Liver (tissue), 9 donors: ENCODE measurements around the gene ARAP1. TPM values are rescaled to one million over a fixed set of nuclear protein-coding genes. Genes with fewer than 3 reads are reported as not detected.

ENCODE experiments used
- DNase-seq: peaks from one replicate; pipeline ENCODE4 v3.0.0-alpha.2; 2017; ENCODE audit warnings: low spot score
- H3K27ac ChIP-seq, 2 donors: one replicate each; pipeline ENCODE4 v1.7.0; 2013; ENCODE audit warnings: inconsistent platforms in 2 of 2, low read length in 2 of 2, control low read depth in 1 of 2, low read depth in 1 of 2, mild to moderate bottlenecking in 1 of 2
- H3K27me3 ChIP-seq, 4 donors: one replicate each; pipeline versions ENCODE4 v1.6.1 to v1.7.0; 2013; ENCODE audit warnings: low read length in 3 of 4, inconsistent platforms in 1 of 4, mild to moderate bottlenecking in 1 of 4, moderate library complexity in 1 of 4; ENCODE audit not compliant: control insufficient read depth in 4 of 4, insufficient read depth in 4 of 4
- H3K36me3 ChIP-seq, 4 donors: one replicate each; pipeline versions ENCODE4 v1.6.1 to v1.7.0; 2013; ENCODE audit warnings: low read length in 3 of 4, mild to moderate bottlenecking in 3 of 4, low read depth in 1 of 4, moderate library complexity in 1 of 4; ENCODE audit not compliant: control insufficient read depth in 4 of 4, insufficient read depth in 3 of 4
- H3K4me1 ChIP-seq, 4 donors: one replicate each; pipeline versions ENCODE4 v1.6.1 to v1.7.0; 2013; ENCODE audit warnings: low read length in 3 of 4, mild to moderate bottlenecking in 3 of 4, moderate library complexity in 1 of 4; ENCODE audit not compliant: control insufficient read depth in 4 of 4, insufficient read depth in 4 of 4
- H3K4me3 ChIP-seq, 3 donors: one replicate each; pipeline versions ENCODE4 v1.6.1 to v1.7.0; 2013; ENCODE audit warnings: low read length in 3 of 3, control low read depth in 1 of 3, low read depth in 1 of 3, mild to moderate bottlenecking in 1 of 3
- H3K9ac ChIP-seq, 2 donors: one replicate each; pipeline ENCODE4 v1.7.0; 2013; ENCODE audit warnings: low read length in 2 of 2, mild to moderate bottlenecking in 2 of 2, moderate library complexity in 2 of 2, control low read depth in 1 of 2, low read depth in 1 of 2
- H3K9me3 ChIP-seq, 4 donors: one replicate each; pipeline versions ENCODE4 v1.6.1 to v1.7.0; 2013; ENCODE audit warnings: low read length in 3 of 4; ENCODE audit not compliant: control insufficient read depth in 4 of 4
- ATF3 ChIP-seq: IDR thresholded peaks from 2 replicates; pipeline ENCODE4 v1.6.1; 2016; ENCODE audit warnings: antibody characterized with exemption
- CTCF ChIP-seq: fragments of 150-350 bp; IDR thresholded peaks from 2 replicates; pipeline ENCODE4 v1.5.1; 2017; ENCODE audit warnings: improper control_type of control experiment, low read depth, low read length; ENCODE audit not compliant: missing input control
- EGR1 ChIP-seq, 2 donors: IDR thresholded peaks; 2 replicates each; pipeline ENCODE4 v1.6.1; 2016 to 2018; ENCODE audit warnings: antibody characterized with exemption in 2 of 2, low read depth in 2 of 2
- FOXA1 ChIP-seq: IDR thresholded peaks from 2 replicates; pipeline ENCODE4 v1.6.1; 2016; ENCODE audit warnings: antibody characterized with exemption
- FOXA2 ChIP-seq: IDR thresholded peaks from 2 replicates; pipeline ENCODE4 v1.6.1; 2016; ENCODE audit warnings: antibody characterized with exemption
- GABPA ChIP-seq, 2 donors: IDR thresholded peaks in 1 of 2; conservative IDR thresholded peaks in 1 of 2; 2 replicates each; pipeline ENCODE4 v1.6.1; 2016; ENCODE audit warnings: antibody characterized with exemption in 2 of 2, mild to moderate bottlenecking in 1 of 2, moderate library complexity in 1 of 2
- HNF4A ChIP-seq, 2 donors: conservative IDR thresholded peaks; 2 replicates each; pipeline ENCODE4 v1.6.1; 2016; ENCODE audit warnings: antibody characterized with exemption in 2 of 2, mild to moderate bottlenecking in 2 of 2
- HNF4G ChIP-seq: IDR thresholded peaks from 2 replicates; pipeline ENCODE4 v1.6.1; 2016; ENCODE audit warnings: antibody characterized with exemption
- JUND ChIP-seq, 2 donors: IDR thresholded peaks; 2 replicates each; pipeline ENCODE4 v1.6.1; 2016; ENCODE audit warnings: antibody characterized with exemption in 2 of 2
- MAX ChIP-seq: IDR thresholded peaks from 2 replicates; pipeline ENCODE4 v1.6.1; 2016; ENCODE audit warnings: antibody characterized with exemption
- NR2F2 ChIP-seq: IDR thresholded peaks from 2 replicates; pipeline ENCODE4 v1.6.1; 2016; ENCODE audit warnings: antibody characterized with exemption
- RAD21 ChIP-seq, 2 donors: IDR thresholded peaks; 2 replicates each; pipeline ENCODE4 v1.6.1; 2016; ENCODE audit warnings: antibody characterized with exemption in 2 of 2, mild to moderate bottlenecking in 2 of 2
- REST ChIP-seq: IDR thresholded peaks from 2 replicates; pipeline ENCODE4 v1.6.1; 2016; ENCODE audit warnings: antibody characterized with exemption, mild to moderate bottlenecking
- RXRA ChIP-seq, 2 donors: IDR thresholded peaks; 2 replicates each; pipeline ENCODE4 v1.6.1; 2017 to 2018; ENCODE audit warnings: antibody characterized with exemption in 2 of 2, mild to moderate bottlenecking in 1 of 2
- SP1 ChIP-seq: IDR thresholded peaks from 2 replicates; pipeline ENCODE4 v1.6.1; 2018; ENCODE audit warnings: antibody characterized with exemption, mild to moderate bottlenecking
- TAF1 ChIP-seq: conservative IDR thresholded peaks from 2 replicates; pipeline ENCODE4 v1.6.1; 2016; ENCODE audit warnings: antibody characterized with exemption, mild to moderate bottlenecking
- YY1 ChIP-seq: IDR thresholded peaks from 2 replicates; pipeline ENCODE4 v1.6.1; 2016; ENCODE audit warnings: antibody characterized with exemption, mild to moderate bottlenecking
- ZBTB33 ChIP-seq: IDR thresholded peaks from 2 replicates; pipeline ENCODE4 v1.6.1; 2016; ENCODE audit warnings: antibody characterized with exemption
- WGBS: extraction: QIAGEN DNeasy Blood & Tissue Kit; methylation state at CpG from one replicate; pipeline ENCODE4 v1.1.7; 2013; 5-methylcytosine and 5-hydroxymethylcytosine counted together
- polyA plus RNA-seq, 2 donors: library from polyadenylated mRNA; stranded (reverse) in 1 of 2; unstranded in 1 of 2; fragments of 200-250 nt in 1 of 2; fragments of >200 nt in 1 of 2; fragmentation: Nextera tagmentation in 1 of 2; extraction: Ambion mirVana in 1 of 2; gene quantifications; one replicate each; pipeline versions ENCODE4 v1.2.1 to v1.2.3, GENCODE V29; 2013 to 2015
- total RNA-seq, 2 donors: library from RNA; depleted of rRNA; stranded (reverse); fragments of >200 nt; gene quantifications; one replicate each; pipeline ENCODE4 v1.2.3, GENCODE V29; 2014
- donor health status: healthy.
- donor health status: healthy.
- donor health status: healthy.
- donor health status: healthy.
- donor health status: healthy.

Gene ARAP1
- total and polyA plus RNA-seq, 4 donors, result 14.4 to 77.8 (median 43.5) TPM

- DNase-seq, result no peak
- Histone ChIP-seq H3K9me3 (no peaks in the 10 kb centered on the region), H3K9ac (no peak overlapping the region), H3K4me1 (no peaks in the 10 kb centered on the region), H3K36me3 (no peaks in the 10 kb centered on the region), H3K27ac (no peak overlapping the region), H3K4me3 (no peak overlapping the region), H3K27me3 (no peaks in the 10 kb centered on the region)
- 77% methylated on average over 6 of the region's 6 CpGs for WGBS
- no peak for TF ChIP-seq HNF4G
- TF ChIP-seq SP1, result no peak
- TF ChIP-seq HNF4A (conservative IDR thresholded peaks at IDR 0.05), result no peak
- TF ChIP-seq MAX, result no peak
Observed at GRCh38 chr11:72657411-72658100, 94.7 kb downstream of the ARAP1 start.

- Histone ChIP-seq H3K9ac (no peak overlapping the region), H3K9me3 (no peaks in the 10 kb centered on the region), H3K36me3 (no peaks in the 10 kb centered on the region), H3K4me1 (no peaks in the 10 kb centered on the region), H3K27ac (no peak overlapping the region), H3K27me3 (no peaks in the 10 kb centered on the region), H3K4me3 (no peak overlapping the region)
- WGBS, result 68% methylated on average over 11 of the region's 11 CpGs
- no peak for DNase-seq
- TF ChIP-seq CTCF (no peak), NR2F2 (no peak), FOXA1 (no peak), TAF1 (no peak), JUND (IDR thresholded peaks at IDR 0.05) (no peak), HNF4A (conservative IDR thresholded peaks at IDR 0.05) (no peak), HNF4G (no peak), FOXA2 (no peak), ZBTB33 (no peak), EGR1 (IDR thresholded peaks at IDR 0.05; ENCODE audit: low read depth in 2 of 2) (no peak), RXRA (IDR thresholded peaks at IDR 0.05) (no peak), ATF3 (no peak), REST (no peak), GABPA (IDR thresholded peaks at IDR 0.05 in 1 of 2, conservative IDR thresholded peaks at IDR 0.05 in 1 of 2) (no peak), RAD21 (IDR thresholded peaks at IDR 0.05) (no peak), SP1 (no peak), YY1 (no peak)
Observed at GRCh38 chr11:72655896-72656464, 96.2 kb downstream of the ARAP1 start.
